ENCODE measurements around the gene IFT43.

IFT43 gene

GRCh38 chr14:75985618-75986438 lies at the start of gene IFT43:
TSS of gene IFT43 (plus strand) at chr14:75985763. CDS start at chr14:75985787, 24 bp downstream.
- H3K4me3 ChIP-seq (ENCODE audit: low read length) = peak within 1 kb of the TSS; percentile 79
- no peak for TF ChIP-seq ZNF274 (IDR thresholded peaks at IDR 0.05; ENCODE audit: low read depth, low read length)

DNA sequence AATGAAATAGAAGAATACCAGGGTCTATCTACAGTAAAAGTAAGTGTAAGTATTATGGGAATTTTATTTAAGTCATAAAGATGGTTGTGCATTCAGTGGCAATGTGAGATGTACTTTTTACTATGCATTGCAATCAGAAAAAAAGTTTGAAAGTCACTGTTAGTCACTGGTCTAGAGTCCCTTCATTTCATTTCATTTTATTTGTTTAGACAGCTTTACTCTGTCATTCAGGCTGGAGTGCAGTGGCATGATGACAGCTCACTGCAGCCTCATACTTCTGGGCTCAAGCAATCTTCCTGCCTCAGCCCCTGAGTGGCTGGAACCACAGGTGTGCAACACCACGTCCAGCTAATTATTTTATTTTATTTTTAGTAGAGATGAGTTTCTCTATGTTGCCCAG lies 46.4 kb upstream of the IFT43 start:
- H3K4me3 ChIP-seq (ENCODE audit: low read length) = no peak overlapping the region
- no peak for TF ChIP-seq ZNF274 (IDR thresholded peaks at IDR 0.05; ENCODE audit: low read depth, low read length)

- no peak for TF ChIP-seq ZNF274 (IDR thresholded peaks at IDR 0.05; ENCODE audit: low read depth, low read length)
- H3K4me3 ChIP-seq (ENCODE audit: low read length) = no peak overlapping the region
Measured at GRCh38 chr14:75941030-75941429, 44.5 kb upstream of the IFT43 start.

GRCh38 chr14:75944607-75945241 lies 40.8 kb upstream of the IFT43 start:
- TF ChIP-seq ZNF274 (IDR thresholded peaks at IDR 0.05; ENCODE audit: low read depth, low read length) = no peak
- H3K4me3 ChIP-seq (ENCODE audit: low read length) = no peak overlapping the region

- H3K4me3 ChIP-seq (ENCODE audit: low read length) = no peak overlapping the region
- TF ChIP-seq ZNF274 (IDR thresholded peaks at IDR 0.05; ENCODE audit: low read depth, low read length) = no peak
Measured at GRCh38 chr14:75946785-75947184, 38.8 kb upstream of the IFT43 start.

GRCh38 chr14:75952489-75952888 lies 33.1 kb upstream of the IFT43 start:
- TF ChIP-seq ZNF274 (IDR thresholded peaks at IDR 0.05; ENCODE audit: low read depth, low read length) = no peak
- no peak overlapping the region for H3K4me3 ChIP-seq (ENCODE audit: low read length)

DNA sequence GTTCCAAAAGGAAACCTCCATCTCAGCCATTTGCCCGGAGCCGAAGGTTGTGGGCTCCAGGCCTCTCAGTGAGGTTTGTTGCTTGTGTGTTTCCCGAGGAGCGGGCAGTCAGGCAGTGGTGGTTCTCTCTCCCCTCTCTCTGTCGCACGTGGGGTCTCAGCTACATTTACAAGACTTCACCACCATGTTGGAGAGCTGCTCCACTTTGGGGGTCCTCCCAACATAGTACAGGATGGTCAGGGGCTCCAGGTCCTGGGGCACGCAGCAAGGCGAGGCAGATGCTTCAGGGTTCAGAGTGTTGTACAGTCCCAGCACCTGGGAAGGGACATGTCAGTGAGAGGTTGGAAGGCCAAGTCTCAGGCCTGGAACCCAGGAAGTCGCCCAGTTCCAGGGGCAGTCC lies 26.5 kb upstream of the IFT43 start:
- H3K4me3 ChIP-seq (ENCODE audit: low read length) = no peak overlapping the region
- no peak for TF ChIP-seq ZNF274 (IDR thresholded peaks at IDR 0.05; ENCODE audit: low read depth, low read length)

DNA sequence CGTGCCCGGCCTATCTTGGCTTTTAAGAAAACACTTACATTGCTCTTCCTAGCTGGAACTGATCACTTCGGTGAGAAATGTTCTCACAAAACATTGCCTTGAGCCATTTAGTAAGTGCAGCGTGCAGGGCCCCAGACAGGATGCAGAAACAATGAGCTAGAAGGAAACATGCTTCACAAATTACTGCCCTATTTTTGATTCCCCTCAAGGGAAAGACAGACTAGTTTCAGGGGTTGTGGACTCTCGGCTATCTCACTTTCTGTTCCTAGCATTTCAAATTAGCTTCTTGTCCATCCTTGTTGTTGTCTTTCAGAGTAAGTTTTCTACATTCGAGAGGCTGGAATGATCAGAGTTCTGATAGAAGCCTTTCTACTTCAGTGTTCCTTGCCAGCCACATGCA lies 25.3 kb upstream of the IFT43 start:
- no peak overlapping the region; the same call in 1 of the 2 replicates for H3K4me3 ChIP-seq (ENCODE audit: low read length)
- TF ChIP-seq ZNF274 (IDR thresholded peaks at IDR 0.05; ENCODE audit: low read depth, low read length) = no peak

DNA sequence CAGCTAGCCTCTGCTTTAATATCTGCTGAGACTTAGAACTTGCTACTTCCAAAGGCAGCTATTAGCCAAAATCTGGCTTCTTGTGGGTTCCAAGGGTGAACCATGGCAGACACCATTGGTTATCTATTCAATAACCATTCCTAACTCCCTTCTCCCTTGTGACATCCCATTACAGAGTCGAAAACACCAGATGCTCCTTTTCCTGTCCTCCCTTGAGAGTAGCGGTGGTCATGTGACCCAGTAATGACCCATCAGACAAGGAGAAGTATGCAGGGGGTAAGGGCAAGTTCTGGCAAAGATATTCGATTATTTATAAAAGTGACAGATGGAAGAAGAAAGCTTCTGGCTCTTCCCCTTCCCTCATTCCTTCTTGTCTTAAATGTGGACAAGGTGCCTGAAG lies 23.9 kb upstream of the IFT43 start:
- no peak overlapping the region for H3K4me3 ChIP-seq (ENCODE audit: low read length)
- TF ChIP-seq ZNF274 (IDR thresholded peaks at IDR 0.05; ENCODE audit: low read depth, low read length) = no peak

DNA sequence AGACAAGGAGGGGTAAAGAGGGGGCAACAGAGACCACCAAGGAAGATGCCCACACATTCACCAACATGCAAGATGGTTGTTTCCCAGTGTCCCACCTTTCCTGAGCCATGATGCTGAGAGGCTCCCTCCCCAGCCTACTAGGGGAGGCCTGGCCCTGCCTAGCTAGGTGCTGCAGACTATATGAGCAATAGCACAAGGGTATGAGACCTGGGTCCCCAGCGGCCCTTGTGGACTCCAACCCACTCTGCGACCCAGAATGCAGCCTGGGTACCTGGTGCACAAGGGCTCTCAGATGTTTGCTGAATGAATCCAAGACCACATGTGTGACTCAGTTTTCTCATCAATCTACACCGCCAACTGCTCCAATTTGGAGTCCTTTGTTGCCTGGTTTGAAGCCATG lies 17.7 kb upstream of the IFT43 start:
- TF ChIP-seq ZNF274 (IDR thresholded peaks at IDR 0.05; ENCODE audit: low read depth, low read length) = no peak
- no peak overlapping the region for H3K4me3 ChIP-seq (ENCODE audit: low read length)

GRCh38 chr14:75968456-75968855 lies 17.1 kb upstream of the IFT43 start:
- no peak overlapping the region for H3K4me3 ChIP-seq (ENCODE audit: low read length)
- no peak for TF ChIP-seq ZNF274 (IDR thresholded peaks at IDR 0.05; ENCODE audit: low read depth, low read length)

GRCh38 chr14:75969126-75969525 lies 16.4 kb upstream of the IFT43 start:
- no peak for TF ChIP-seq ZNF274 (IDR thresholded peaks at IDR 0.05; ENCODE audit: low read depth, low read length)
- H3K4me3 ChIP-seq (ENCODE audit: low read length) = no peak overlapping the region

DNA sequence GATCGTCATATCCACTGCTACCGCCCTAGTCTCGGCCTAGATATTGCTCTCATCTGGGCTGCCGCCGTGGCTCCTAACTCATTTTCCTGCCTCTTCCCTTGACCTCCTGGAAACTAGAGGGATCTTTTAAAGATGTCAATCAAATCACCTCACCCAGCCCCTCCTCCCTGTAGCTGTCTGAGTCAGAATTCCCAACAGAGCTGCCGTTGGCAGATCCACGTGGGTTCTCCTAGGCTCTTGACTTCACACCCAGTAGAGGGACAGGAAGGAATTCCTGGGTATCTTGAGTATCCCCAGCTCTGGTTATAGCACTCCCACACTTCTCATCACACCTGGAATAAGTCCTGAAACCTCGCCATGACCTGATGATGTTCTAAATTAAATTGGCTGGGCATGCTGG lies 15.7 kb upstream of the IFT43 start:
- H3K4me3 ChIP-seq (ENCODE audit: low read length) = no peak overlapping the region
- no peak for TF ChIP-seq ZNF274 (IDR thresholded peaks at IDR 0.05; ENCODE audit: low read depth, low read length)

GRCh38 chr14:75970989-75971388 lies 14.6 kb upstream of the IFT43 start:
- no peak for TF ChIP-seq ZNF274 (IDR thresholded peaks at IDR 0.05; ENCODE audit: low read depth, low read length)

DNA sequence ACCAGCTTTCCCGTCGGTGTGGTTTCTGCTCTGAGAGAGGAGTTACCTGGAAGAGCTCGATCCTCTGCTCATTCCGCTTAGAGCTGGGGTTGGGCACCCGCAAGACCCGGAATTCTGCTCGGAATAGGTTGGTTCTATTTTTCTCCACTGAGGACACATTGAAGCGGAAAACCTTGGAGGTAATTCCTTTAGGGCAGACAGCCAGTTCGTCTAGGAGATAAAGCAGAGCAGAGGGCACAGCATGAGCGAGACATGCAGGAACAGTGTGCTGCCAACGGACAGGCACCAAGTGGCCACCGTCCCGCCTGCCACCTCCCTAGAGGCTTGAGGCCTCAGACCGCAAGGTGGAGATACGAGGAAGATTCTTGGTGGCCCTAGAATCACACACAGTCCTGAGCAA lies 14.1 kb upstream of the IFT43 start:
- H3K4me3 ChIP-seq (ENCODE audit: low read length) = no peak overlapping the region
- no peak for TF ChIP-seq ZNF274 (IDR thresholded peaks at IDR 0.05; ENCODE audit: low read depth, low read length)

More at GRCh38 chr14:75970989-75971388, 14.6 kb upstream of the IFT43 start:
- H3K4me3 ChIP-seq (ENCODE audit: low read length) = no peak overlapping the region
